Large intestine (tissue), 3 donors: ENCODE data around the gene RFX8. TPM values are rescaled to one million over a fixed set of nuclear protein-coding genes. Genes with fewer than 3 reads are reported as not detected.
"Not testable (repeated sequence)": the region's sequence is repeated elsewhere in the genome, so short reads cannot be mapped to it uniquely, and the experiment has no call there.

Experiments used
- DNase-seq, 2 donors: peaks; one replicate each; pipeline versions ENCODE4 v3.0.0 to v3.0.0-alpha.2; 2013
- H3K27ac ChIP-seq: one replicate; pipeline ENCODE4 v1.5.1; 2013; ENCODE audit warnings: low read length
- H3K27me3 ChIP-seq: 2 replicates; pipeline ENCODE4 v1.6.1; 2013; ENCODE audit warnings: low read length; ENCODE audit not compliant: control insufficient read depth, insufficient read depth
- H3K36me3 ChIP-seq: 2 replicates; pipeline ENCODE4 v1.6.1; 2013; ENCODE audit warnings: low read length; ENCODE audit not compliant: control insufficient read depth, insufficient read depth
- H3K4me1 ChIP-seq: one replicate; pipeline ENCODE4 v1.6.1; 2013; ENCODE audit warnings: low read length; ENCODE audit not compliant: control insufficient read depth, insufficient read depth
- H3K4me3 ChIP-seq: one replicate; pipeline ENCODE4 v1.5.1; 2013; ENCODE audit warnings: low read length
- H3K9me3 ChIP-seq: one replicate; pipeline ENCODE4 v1.6.1; 2013; ENCODE audit warnings: mild to moderate bottlenecking, low read depth, low read length, moderate library complexity; ENCODE audit not compliant: control insufficient read depth
- WGBS: methylation state at CpG from one replicate; pipeline ENCODE4 v1.1.5; 2013; ENCODE audit warnings: low lambda C conversion rate; ENCODE audit not compliant: insufficient coverage; 5-methylcytosine and 5-hydroxymethylcytosine counted together
- polyA plus RNA-seq: library from polyadenylated mRNA; unstranded; fragments of 120-200 nt; gene quantifications from one replicate; pipeline ENCODE4 v1.2.1, GENCODE V29; 2013

RFX8 gene
- polyA plus RNA-seq, 1 donor: 0.39 TPM

DNA sequence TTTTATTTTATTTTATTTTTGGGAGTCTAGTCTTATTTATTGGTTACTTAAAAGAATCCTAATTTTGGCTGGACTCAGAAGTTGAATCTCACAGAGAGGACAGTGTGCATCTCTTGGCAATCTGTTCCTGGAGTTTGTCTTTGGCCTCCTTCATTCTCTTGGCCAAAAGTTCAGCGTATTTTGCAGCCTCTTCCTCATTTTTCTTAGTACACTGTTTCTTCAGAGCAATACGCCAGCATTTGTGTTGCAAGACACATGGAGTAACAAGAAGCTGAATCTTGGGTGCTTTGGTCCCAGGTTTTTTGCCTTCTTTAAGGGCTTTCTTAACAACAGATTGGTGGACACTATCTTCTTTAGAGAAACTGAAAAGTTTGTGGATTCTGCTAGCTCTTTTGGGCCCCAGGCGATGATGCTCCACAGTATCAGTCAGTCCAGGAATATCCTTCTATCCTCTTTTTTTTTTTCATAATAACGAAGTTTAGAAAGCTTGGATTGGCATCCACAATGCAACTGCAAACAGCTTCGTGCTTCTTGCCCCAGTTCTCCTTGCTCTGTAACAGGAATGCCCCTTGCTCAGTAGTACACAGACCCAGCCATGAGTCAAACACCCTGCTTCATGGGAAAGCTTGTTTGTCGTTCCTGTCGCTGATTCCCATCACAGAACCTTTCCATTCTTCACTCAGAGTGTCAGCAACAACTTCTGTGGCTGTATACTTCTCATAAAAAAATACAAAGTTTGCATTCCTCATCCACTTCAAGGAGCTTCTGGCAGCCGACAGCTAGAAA, 34.8 kb upstream of the RFX8 start:
- Histone ChIP-seq H3K36me3 (no peaks in the 10 kb centered on the region), H3K27ac (no peak overlapping the region), H3K4me3 (no peak overlapping the region), H3K4me1 (no peaks in the 10 kb centered on the region), H3K27me3 (no peaks in the 10 kb centered on the region), H3K9me3 (no peaks in the 10 kb centered on the region)
- WGBS: 90% methylated on average over 4 of the region's 8 CpGs
- no peak for DNase-seq

DNA sequence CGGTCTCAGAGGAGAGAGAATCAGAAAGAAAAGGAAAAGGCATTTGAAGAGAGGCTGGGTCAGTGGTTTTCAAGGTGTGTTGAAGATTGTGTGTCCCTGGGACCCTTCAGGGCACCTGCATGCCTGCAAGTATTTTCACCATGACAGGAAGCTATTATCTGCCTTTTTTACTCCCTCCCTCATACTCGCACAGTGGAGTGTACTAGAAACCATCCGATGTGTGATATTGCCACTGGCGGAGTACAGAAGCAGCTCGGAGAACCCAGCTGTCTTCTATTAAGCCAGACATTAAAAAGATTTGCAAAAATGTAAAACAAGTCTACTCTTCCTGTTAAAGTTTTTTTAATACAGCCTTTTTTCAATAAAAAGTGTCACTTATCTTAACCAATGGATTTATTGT, 33.7 kb upstream of the RFX8 start:
- Histone ChIP-seq H3K36me3 (no peaks in the 10 kb centered on the region), H3K27ac (no peak overlapping the region), H3K9me3 (no peaks in the 10 kb centered on the region), H3K4me1 (no peaks in the 10 kb centered on the region), H3K4me3 (no peak overlapping the region), H3K27me3 (no peaks in the 10 kb centered on the region)
- no peak for DNase-seq
- WGBS: no CpG with 5 or more reads among the region's 5 CpGs

DNA sequence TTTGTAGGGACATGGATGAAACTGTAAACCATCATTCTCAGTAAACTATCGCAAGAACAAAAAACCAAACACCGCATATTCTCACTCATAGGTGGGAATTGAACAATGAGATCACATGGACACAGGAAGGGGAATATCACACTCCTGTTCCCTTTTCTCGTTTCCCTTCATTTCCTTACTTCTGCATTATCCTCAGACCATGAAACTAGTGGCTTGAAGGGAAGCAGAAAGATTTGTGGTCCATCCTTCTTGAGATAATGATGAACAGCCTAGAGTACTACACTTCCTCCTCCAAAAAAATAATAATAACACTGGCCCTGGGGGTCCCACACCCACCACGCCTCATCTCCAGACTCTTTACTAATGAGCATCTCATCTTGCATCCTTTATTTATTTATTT, 30.4 kb upstream of the RFX8 start:
- not testable (repeated sequence) for H3K27ac ChIP-seq, H3K9me3 ChIP-seq, H3K36me3 ChIP-seq, H3K27me3 ChIP-seq, H3K4me1 ChIP-seq, H3K4me3 ChIP-seq, DNase-seq
- WGBS: 100% methylated on average over 1 of the region's 4 CpGs

DNA sequence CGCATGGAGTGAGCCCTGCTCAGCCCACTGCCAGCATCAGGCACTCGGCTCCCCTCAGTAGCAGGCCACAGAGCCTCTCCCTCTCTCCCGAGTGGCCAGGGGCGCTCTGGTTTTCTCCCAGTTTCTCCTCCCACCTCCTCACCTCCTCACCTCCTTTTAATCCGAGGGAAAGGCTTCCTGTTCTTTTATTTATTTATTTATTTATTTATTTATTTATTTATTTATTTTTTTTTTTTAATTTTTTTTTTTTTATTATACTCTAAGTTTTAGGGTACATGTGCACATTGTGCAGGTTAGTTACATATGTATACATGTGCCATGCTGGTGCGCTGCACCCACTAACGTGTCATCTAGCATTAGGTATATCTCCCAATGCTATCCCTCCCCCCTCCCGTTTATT, 29.8 kb upstream of the RFX8 start:
- not testable (repeated sequence) for H3K27ac ChIP-seq, H3K27me3 ChIP-seq, H3K9me3 ChIP-seq, H3K36me3 ChIP-seq, DNase-seq, H3K4me1 ChIP-seq, H3K4me3 ChIP-seq
- WGBS: 75% methylated on average over 1 of the region's 8 CpGs

DNA sequence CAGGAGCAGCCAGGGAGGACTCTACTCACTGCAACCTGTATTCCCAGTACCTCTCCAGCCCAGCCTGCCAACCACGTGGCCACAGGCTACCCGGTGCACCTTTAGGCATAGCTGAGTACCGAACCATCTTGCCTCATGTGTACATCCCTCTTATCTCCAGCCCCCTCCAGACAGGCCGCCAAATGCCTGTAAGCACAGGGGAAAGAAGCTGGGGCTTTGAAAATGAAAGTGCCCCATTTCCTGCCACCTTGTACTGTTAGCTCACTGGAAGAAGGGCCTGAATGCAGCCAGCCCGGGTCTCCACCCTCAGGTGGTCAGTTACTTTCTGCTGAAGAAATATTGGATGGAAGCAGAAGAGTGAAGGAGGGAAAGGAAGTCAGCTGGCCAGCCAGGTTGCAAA, 27.2 kb upstream of the RFX8 start:
- H3K4me1 ChIP-seq: no peaks in the 10 kb centered on the region
- no CpG with 5 or more reads among the region's 5 CpGs for WGBS
- DNase-seq: no peak

DNA sequence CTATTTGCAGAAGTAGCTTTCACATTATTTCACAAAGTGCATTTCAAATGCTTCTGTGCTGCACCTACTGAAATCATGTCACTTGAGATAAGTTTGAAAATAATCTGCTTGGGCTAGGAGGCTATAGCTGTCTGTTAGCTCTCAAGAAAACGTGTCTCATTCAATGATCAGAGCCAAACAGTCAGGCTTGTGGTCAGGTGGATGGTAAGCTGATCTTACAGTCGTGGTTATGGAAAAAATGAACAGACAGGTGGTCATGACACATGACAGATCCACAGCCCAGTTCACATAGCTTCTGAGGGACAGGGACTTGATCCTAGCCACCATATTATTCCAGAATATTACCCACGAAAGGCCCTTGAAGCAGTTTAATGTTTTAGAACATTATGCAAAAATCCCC, 26.5 kb upstream of the RFX8 start:
- Histone ChIP-seq H3K9me3 (no peaks in the 10 kb centered on the region), H3K27me3 (peaks cover 2% of the 10 kb centered on the region), H3K4me3 (no peak overlapping the region), H3K27ac (no peak overlapping the region), H3K36me3 (no peaks in the 10 kb centered on the region), H3K4me1 (no peaks in the 10 kb centered on the region)
- no CpG with 5 or more reads among the region's 3 CpGs for WGBS
- no peak for DNase-seq

More for the DNA sequence above, 27.2 kb upstream of the RFX8 start:
- Histone ChIP-seq H3K27me3 (peaks cover 2% of the 10 kb centered on the region), H3K4me3 (no peak overlapping the region), H3K27ac (no peak overlapping the region), H3K36me3 (no peaks in the 10 kb centered on the region), H3K9me3 (no peaks in the 10 kb centered on the region)

DNA sequence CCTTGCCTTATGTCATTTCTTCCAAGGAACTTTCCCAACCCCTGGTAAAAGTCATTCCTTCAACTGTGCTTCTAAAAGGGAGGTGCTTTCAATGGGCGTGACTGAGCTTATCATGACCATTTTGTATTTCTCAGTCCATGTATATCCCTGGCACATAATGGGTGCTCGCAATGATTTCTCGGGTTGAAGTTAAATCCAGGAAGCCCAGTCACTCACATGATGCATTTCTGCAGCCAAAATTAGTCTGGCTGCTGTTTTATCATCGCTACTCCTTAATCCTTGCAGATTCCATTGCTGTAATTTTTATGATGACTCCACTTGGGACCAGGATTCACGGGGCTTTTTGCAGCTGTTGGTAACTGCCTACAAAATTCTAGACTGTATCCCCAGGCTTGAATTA, 25.9 kb upstream of the RFX8 start:
- Histone ChIP-seq H3K36me3 (no peaks in the 10 kb centered on the region), H3K9me3 (no peaks in the 10 kb centered on the region), H3K27ac (no peak overlapping the region), H3K27me3 (peaks cover 2% of the 10 kb centered on the region), H3K4me3 (no peak overlapping the region), H3K4me1 (no peaks in the 10 kb centered on the region)
- 60% methylated on average over 1 of the region's 5 CpGs for WGBS
- DNase-seq: no peak

DNA sequence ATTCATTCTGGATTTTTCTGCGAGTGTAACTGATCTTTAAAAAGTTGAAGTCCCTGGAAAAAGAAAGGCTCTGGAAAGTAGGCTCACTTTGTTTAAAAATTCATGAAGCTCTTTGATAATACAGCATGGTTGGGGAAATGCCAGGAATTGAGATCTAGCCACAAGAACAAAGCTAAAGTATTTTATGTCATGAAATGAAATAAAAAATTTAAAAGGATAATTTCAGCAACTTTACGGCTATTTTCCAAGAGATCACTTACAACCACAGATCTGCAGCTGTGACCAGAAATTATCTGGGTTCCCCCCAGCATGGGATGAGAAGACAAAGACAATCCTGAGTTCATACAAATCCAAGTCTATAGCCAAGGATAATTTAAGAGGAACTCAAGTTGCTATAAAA, 25.3 kb upstream of the RFX8 start:
- peaks cover 2% of the 10 kb centered on the region for H3K27me3 ChIP-seq
- no peak overlapping the region for H3K27ac ChIP-seq
- no peak overlapping the region for H3K4me3 ChIP-seq
- H3K9me3 ChIP-seq: no peaks in the 10 kb centered on the region
- WGBS: no CpG with 5 or more reads among the region's 2 CpGs
- DNase-seq: no peak
- H3K4me1 ChIP-seq: no peaks in the 10 kb centered on the region
- H3K36me3 ChIP-seq: no peaks in the 10 kb centered on the region

DNA sequence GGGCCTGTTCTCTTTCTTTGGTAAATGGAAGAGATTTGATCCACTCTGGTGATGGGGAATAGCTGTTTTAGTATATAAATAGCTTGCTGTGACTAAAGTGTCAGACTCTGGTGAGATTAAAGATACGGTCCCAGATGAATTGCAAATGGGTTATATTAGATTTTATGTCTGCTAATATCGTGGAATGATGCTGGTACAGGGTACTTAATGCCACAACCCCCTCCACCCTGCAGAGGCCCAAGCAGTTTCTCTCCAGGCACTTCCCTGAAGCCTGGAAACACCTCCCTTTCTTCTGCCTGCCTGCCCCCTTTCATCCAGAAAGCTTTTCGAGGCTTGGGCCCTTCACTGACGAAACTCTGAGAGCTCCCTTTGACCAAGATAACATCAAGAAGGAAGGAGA, 21.4 kb upstream of the RFX8 start:
- no peak for DNase-seq
- peaks cover 2% of the 10 kb centered on the region for H3K9me3 ChIP-seq
- no peaks in the 10 kb centered on the region for H3K4me1 ChIP-seq
- no peaks in the 10 kb centered on the region for H3K27me3 ChIP-seq
- H3K36me3 ChIP-seq: no peaks in the 10 kb centered on the region
- no CpG with 5 or more reads among the region's 4 CpGs for WGBS
- no peak overlapping the region for H3K4me3 ChIP-seq
- no peak overlapping the region for H3K27ac ChIP-seq

DNA sequence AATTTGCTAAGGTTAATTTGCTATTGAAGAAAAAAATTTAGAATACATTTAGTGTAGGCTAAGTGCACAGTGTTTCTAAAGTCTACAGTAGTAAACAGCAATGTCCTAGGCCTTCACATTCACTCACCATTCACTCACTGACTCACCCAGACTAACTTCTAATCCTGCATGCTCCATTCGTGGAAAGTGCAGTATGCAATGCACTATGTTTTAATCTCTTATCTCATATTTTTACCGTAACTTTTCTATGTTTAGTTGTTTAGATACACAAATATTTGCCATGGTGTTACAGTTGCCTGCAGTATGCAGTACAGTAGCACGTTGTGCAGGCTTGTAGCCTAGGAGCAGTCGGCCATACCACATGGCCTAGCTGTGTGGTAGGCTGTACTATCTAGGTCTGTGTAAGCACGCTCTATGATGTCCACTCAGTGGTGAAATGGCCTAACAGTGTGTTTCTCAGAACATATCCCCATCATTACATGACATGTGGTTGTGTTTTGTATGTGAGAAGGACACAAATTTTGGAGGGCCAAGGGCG, 18.1 kb upstream of the RFX8 start:
- Histone ChIP-seq H3K27me3 (no peaks in the 10 kb centered on the region), H3K4me3 (no peak overlapping the region)
- WGBS: 90% methylated on average over 2 of the region's 6 CpGs

DNA sequence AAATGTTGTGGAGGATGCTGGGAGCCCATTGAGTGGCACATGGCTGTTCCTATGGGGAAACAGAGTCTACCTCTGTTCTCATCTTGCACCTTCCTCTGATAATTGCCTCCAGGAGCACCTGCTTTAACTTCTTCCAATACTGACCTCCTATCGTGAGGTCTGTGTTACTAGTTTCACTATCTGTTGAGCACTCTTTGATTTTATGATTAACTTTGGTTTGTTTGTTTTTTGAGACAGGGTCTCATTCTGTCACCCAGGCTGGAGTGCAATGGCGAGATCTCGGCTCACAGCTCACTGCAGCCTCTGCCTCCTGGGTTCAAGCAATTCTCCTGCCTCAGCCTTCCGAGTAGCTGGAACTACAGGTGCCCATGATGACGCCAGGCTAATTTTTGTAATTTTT, 12.1 kb upstream of the RFX8 start:
- no peak overlapping the region for H3K27ac ChIP-seq
- no peaks in the 10 kb centered on the region for H3K4me1 ChIP-seq
- no peak overlapping the region for H3K4me3 ChIP-seq
- WGBS: no CpG with 5 or more reads among the region's 5 CpGs
- DNase-seq: no peak
- H3K27me3 ChIP-seq: no peaks in the 10 kb centered on the region
- H3K9me3 ChIP-seq: peaks cover under 1% of the 10 kb centered on the region
- no peaks in the 10 kb centered on the region for H3K36me3 ChIP-seq

More for the DNA sequence above, 18.1 kb upstream of the RFX8 start:
- peaks cover 2% of the 10 kb centered on the region for H3K9me3 ChIP-seq
- H3K27ac ChIP-seq: no peak overlapping the region
- no peaks in the 10 kb centered on the region for H3K36me3 ChIP-seq
- H3K4me1 ChIP-seq: no peaks in the 10 kb centered on the region
- DNase-seq: no peak
